ENCODE data around the gene SMOC1.

SMOC1 gene

GRCh38 chr14:69921052-69921451 is 41.8 kb downstream of the SMOC1 start:
- H3K4me1 ChIP-seq (ENCODE audit: low read depth, poor library complexity, severe bottlenecking), result no peaks in the 10 kb centered on the region
- H3K27ac ChIP-seq, result no peak overlapping the region
- H4K20me1 ChIP-seq (ENCODE audit: insufficient read depth), result no peaks in the 10 kb centered on the region
- no peak overlapping the region for H2AFZ ChIP-seq (ENCODE audit: low read depth)
- no peaks in the 10 kb centered on the region for H3K79me2 ChIP-seq (ENCODE audit: insufficient read depth, low read depth)
- H3K27me3 ChIP-seq (ENCODE audit: insufficient read depth, low read depth), result no peaks in the 10 kb centered on the region
- no peak overlapping the region for H3K9ac ChIP-seq
- TF ChIP-seq CTCF (conservative IDR thresholded peaks at IDR 0.05; ENCODE audit: low read depth, low read length), result no peak
- no peak overlapping the region for H3K4me3 ChIP-seq (IDR thresholded peaks at IDR 0.05; ENCODE audit: insufficient read depth, low read depth, low read length)
- H3K36me3 ChIP-seq (ENCODE audit: insufficient read depth), result no peaks in the 10 kb centered on the region
- H3K4me2 ChIP-seq, result no peak overlapping the region

DNA sequence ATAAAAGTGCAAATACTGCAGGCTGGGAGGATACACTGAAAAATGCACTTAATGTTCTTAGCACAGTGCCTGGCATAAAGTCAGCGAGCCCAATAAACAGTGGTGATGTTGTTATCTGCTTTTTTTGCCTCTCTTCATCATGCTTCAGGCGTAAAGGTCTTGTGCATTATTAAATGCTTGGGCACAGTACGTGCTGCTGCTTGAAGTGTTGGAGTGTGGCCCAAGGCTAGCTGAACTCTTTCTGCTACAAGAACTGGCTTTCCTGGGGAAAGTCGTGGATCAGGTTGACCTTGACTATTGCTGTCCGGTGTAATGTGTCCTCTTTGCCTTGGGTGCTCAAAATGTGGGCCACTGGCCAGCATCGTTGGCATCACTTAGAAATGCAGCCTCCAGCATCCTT is 43.0 kb downstream of the SMOC1 start:
- Histone ChIP-seq H3K27ac (no peak overlapping the region), H3K79me2 (ENCODE audit: insufficient read depth, low read depth) (no peaks in the 10 kb centered on the region), H3K27me3 (ENCODE audit: insufficient read depth, low read depth) (no peaks in the 10 kb centered on the region), H3K4me1 (ENCODE audit: low read depth, poor library complexity, severe bottlenecking) (no peaks in the 10 kb centered on the region), H2AFZ (ENCODE audit: low read depth) (no peak overlapping the region), H3K9ac (no peak overlapping the region), H3K4me2 (no peak overlapping the region), H3K36me3 (ENCODE audit: insufficient read depth) (no peaks in the 10 kb centered on the region), H3K4me3 (IDR thresholded peaks at IDR 0.05; ENCODE audit: insufficient read depth, low read depth, low read length) (no peak overlapping the region), H4K20me1 (ENCODE audit: insufficient read depth) (no peaks in the 10 kb centered on the region)
- no peak for TF ChIP-seq CTCF (conservative IDR thresholded peaks at IDR 0.05; ENCODE audit: low read depth, low read length)

GRCh38 chr14:69924201-69924600 is 45.0 kb downstream of the SMOC1 start:
- Histone ChIP-seq H4K20me1 (ENCODE audit: insufficient read depth) (no peaks in the 10 kb centered on the region), H3K27me3 (ENCODE audit: insufficient read depth, low read depth) (no peaks in the 10 kb centered on the region), H2AFZ (ENCODE audit: low read depth) (no peak overlapping the region), H3K4me3 (IDR thresholded peaks at IDR 0.05; ENCODE audit: insufficient read depth, low read depth, low read length) (no peak overlapping the region), H3K79me2 (ENCODE audit: insufficient read depth, low read depth) (no peaks in the 10 kb centered on the region), H3K4me2 (no peak overlapping the region), H3K9ac (no peak overlapping the region), H3K27ac (no peak overlapping the region), H3K4me1 (ENCODE audit: low read depth, poor library complexity, severe bottlenecking) (no peaks in the 10 kb centered on the region), H3K36me3 (ENCODE audit: insufficient read depth) (no peaks in the 10 kb centered on the region)
- no peak for TF ChIP-seq CTCF (conservative IDR thresholded peaks at IDR 0.05; ENCODE audit: low read depth, low read length)

DNA sequence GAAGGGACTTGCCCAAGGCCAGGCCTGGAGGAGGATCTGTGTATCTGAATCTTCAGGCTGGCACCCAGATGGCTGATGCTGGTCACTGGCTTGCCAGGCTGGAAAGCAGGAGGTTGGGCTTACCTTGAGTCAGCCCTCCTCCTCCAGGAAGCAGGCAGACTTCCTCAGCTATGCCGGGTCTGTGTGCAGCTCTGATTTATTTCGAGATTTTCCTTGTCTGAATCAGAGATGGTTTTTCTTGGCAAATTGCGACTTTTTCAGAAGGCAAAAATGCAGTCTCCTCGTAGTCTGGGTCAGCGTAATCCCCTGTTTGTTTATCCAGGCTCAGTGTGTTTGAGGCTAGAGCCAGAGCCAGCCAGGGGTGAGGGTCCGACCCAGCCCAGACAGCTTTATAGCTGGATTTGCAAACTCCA is 48.9 kb downstream of the SMOC1 start:
- TF ChIP-seq CTCF (conservative IDR thresholded peaks at IDR 0.05; ENCODE audit: low read depth, low read length), result no peak
- no peak overlapping the region for H3K4me2 ChIP-seq
- no peak overlapping the region for H3K27ac ChIP-seq
- H3K4me1 ChIP-seq (ENCODE audit: low read depth, poor library complexity, severe bottlenecking), result no peaks in the 10 kb centered on the region
- no peak overlapping the region for H2AFZ ChIP-seq (ENCODE audit: low read depth)
- no peaks in the 10 kb centered on the region for H3K36me3 ChIP-seq (ENCODE audit: insufficient read depth)
- H3K27me3 ChIP-seq (ENCODE audit: insufficient read depth, low read depth), result no peaks in the 10 kb centered on the region
- H3K4me3 ChIP-seq (IDR thresholded peaks at IDR 0.05; ENCODE audit: insufficient read depth, low read depth, low read length), result no peak overlapping the region
- no peaks in the 10 kb centered on the region for H4K20me1 ChIP-seq (ENCODE audit: insufficient read depth)
- H3K79me2 ChIP-seq (ENCODE audit: insufficient read depth, low read depth), result no peaks in the 10 kb centered on the region
- H3K9ac ChIP-seq, result no peak overlapping the region
